Hematopoietic multipotent progenitor cell treated with erythropoietin and hydrocortisone succinate and interleukin-3 and kit ligand, for 15 days (in vitro differentiated cells): Measurements from ENCODE around the gene CALHM6.
A peak's percentile ranks its signal among the peaks of the same experiment; 100 is the strongest.

Experiments
- DNase-seq: peaks from one replicate; pipeline ENCODE4 v3.0.0-alpha.2; 2015; ENCODE audit warnings: low spot score

CALHM6 gene

DNA sequence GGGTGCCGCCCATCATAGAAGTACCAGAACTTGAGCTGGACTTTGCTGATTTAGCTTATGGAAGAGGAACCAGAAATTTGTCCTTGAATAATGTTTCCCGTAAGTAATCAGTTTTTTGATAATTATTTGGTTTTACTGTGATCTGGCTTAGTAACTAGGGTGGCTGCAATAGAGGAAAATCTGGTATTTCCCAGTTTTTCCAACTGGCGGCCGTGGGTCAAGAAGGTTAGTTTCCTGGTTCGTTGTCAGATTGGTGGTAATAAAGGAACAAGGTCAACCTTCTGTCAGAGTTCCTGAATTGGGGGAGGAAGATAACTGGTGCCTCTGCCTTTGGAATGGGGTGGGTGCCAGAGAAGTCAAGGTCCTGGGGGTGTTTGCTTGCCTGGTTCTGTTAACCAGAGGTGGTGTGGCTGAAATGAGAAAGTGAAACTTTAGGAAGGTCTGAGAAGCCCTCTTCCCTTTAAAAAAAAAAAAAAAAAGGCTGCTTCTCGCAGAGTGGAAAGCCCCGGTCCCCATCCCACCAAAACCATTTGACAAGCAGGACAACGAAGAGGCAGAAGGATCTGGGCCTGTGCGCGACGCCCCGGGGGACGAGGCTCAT is at the start of gene CALHM6:
Gene CALHM6 (plus strand): TSS at position 45 of the 601 bp plus-strand sequence. CDS start 555 bp downstream, at position 600.
- DNase-seq, result no peak

DNA sequence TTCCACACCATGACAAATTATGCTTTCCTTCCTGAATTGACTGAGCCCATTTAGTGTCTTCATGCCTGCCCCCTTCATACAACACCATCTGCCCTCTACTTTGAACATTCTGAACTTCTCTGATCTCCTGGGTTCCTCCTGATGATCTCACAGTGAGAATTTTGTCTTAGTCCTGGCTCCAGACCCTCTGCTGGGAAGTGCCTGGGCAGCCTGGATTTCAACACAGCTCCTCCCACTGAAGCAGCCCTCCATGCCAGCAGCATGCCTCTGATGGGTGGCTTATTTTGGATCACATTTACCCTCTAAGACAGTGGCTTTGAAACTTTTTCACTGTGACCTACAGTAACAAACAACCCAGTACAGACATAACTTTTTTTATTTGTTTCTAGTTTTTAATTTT is 48.9 kb upstream of the CALHM6 start:
- no peak for DNase-seq

DNA sequence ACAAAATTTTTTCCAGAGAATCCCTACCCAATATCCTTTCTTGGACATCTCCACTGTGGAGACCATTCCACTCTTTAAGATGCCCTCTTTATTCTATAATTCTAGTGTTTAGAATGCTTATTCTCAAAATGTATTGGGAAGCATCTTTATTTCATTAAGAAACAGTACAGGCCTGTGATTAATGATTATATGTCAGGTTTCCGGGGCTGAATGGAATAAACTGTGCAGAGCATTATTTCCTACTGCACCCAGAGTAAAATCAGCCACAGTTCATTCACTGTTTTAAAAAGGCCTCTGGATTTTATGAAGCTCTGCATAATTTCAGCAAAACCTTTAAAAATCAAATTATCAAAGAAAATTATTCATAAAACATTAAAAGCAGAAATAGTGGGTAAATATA is 47.8 kb upstream of the CALHM6 start:
- no peak for DNase-seq

DNA sequence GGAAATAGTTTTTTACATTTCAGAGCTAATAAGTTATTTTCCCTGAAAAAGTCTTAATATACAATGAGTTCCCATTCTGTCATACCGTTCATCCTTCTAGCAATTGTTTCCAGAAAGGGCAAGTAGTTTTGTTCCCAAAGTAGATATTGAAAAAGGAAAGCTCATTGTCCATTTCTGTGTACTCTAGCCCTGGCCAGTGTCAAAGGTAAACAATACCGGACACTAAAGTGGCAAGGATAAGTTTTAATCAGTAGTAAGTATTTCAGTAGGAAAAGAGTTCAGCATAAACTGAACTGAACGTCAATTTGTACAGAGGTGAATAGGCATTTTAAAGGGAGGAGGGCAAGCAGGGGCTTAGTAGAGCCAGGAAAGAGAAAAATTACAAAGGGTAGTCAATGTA is 43.5 kb upstream of the CALHM6 start:
- DNase-seq, result no peak

DNA sequence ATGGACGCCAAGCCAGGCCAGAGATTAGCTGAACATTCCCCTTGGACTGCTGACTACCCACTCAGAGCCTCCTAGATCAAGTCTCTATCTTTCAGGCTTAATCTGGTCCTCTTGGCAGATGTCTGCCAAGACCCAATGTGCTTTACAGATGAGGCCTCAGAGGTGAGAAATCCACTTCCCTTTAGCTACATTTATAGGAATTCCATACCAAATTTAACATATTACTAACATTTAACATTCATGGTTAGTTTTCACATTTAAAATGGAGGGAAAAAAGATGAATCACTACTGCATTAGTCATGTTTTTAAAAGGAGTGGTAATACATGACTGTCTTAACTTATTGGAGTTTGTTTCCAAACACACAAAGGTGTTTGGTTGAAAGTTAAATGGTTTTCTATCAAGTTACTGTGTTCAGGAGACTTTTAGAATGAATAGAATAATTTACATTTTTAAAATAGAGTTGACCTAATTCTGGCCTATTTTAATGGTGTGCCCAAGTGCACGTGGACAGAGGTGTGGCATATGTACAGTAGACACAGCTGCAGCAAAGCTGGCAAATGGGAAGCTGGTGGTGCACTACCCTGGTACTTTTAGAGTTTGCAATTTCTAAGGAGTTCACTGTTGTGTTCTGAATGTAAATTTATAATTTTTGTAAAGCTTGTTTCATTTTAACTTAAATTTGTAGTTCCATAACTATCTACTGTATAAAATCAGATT is 41.9 kb upstream of the CALHM6 start:
- no peak for DNase-seq

DNA sequence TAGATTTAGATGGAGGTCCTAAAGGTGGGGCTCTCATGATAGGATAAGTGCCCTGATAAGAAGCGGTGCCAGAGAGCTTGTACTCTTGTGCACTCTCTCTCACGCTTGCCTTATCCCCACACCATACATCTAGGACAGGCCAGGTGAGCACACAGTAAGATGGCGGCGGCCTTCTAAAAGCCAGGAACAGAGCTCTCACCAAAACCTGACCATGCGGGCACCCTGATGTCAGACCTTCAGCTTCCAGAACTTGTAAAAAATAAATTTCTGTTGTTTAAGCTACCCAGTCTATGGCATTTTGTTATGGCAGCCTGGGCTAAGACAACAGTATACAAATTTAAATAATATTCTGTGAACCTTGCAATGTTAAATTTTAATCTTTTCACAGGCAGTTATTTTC is 40.8 kb upstream of the CALHM6 start:
- no peak for DNase-seq

DNA sequence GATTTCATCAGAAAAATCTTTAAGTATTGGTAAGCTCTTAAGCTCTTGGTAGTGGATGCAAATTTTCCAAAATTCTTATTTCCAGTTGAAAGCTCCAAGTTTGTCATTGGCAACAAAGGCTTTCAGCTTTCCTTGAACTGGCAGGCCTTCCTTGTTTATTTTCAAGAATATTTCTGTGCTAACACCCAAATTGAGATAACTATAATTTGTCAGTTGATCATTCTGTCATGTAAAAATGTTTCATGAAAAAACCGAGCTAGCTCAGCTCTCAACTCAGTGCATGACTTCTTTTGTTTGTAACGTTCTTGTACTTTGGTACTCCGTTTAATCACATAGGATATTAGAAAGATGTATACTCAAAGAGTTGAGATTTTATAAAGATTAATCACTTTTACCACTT is 38.9 kb upstream of the CALHM6 start:
- no peak for DNase-seq

DNA sequence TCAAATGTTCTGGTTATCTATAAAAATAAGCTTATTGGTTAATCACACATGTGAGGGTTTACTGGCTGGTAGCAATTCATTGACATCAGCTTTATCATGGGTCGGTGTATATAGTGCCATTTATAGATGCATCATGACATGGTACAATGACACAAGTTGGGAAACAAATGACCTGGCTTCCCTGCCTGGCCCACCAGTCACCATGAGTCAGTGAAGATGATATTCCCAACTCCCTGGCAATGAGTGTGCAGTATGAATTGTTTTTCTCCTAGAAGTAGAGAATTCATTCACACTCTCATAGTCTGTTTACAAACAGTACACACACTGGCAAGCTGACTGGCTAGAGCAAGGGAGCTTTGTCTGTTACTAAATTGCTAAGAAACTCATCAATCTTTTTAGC is 37.2 kb upstream of the CALHM6 start:
- no peak for DNase-seq

DNA sequence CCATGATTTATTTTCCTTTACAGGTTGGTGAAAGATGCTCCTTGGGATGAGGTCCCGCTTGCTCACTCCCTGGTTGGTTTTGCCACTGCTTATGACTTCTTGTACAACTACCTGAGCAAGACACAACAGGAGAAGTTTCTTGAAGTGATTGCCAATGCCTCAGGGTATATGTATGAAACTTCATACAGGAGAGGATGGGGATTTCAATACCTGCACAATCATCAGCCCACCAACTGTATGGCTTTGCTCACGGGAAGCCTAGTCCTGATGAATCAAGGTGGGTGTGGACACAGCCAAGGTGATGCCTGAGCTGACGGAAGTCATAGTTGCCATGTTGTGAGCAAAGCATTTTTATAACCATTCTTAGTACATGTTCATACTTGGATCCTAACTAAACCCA is 34.6 kb upstream of the CALHM6 start:
- no peak for DNase-seq

DNA sequence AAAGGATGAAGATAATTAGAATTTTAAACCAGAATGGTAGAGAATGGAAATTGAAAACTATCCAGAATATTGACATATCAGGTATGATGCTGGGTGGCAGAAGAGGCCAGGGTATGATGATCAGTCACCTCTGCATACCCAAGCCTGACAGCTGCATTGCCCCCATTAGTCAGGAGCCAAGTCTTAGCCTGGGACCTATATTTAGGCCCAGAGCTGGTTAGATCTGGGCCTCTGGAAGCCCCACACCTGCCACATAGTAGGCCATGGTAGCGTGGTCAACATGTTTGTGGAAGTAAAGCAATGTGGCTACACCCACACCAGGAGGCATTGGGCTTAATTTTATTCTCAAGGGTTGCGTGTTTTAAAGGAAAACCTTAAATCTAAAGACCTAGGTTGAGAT is 32.1 kb upstream of the CALHM6 start:
- DNase-seq, result no peak

DNA sequence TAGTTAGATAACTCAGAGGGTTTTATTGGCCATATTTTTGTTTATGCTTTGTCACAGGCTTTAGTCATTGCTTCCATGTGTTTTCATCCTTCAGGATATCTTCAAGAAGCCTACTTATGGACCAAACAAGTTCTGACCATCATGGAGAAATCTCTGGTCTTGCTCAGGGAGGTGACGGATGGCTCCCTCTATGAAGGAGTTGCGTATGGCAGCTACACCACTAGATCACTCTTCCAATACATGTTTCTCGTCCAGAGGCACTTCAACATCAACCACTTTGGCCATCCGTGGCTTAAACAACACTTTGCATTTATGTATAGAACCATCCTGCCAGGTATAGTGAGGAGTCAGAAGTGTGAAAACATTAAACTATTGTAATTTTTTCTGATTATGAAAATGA is 30.3 kb upstream of the CALHM6 start:
- DNase-seq, result no peak

DNA sequence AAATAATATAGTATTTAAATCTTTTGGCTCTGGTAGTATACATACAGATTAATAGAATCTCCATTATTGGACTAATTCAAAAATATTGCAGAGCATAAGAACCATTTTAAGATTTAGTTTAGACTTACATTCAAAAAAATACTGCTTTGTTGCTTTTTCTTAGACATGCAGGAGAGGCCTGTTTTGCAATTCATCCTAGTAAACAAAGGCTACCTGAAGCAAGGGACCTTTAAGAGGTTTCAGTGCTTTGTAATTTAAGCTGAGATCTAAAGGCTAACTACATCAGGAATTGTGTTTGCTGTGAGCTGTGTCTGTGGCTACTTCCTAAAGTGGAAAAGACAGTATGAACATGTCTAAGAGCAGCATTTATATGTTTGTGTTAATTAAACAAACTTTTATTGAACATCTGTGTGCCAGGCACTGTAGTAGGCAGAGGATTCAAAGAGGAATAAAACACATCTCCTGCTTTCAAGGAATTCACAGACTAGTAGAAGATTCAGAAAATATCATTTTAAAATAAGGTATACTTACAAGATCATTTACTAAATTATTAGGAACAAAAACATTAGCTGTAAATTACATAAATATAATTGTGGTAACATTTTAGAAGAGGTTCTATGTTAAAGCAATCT is 29.1 kb upstream of the CALHM6 start:
- no peak for DNase-seq

DNA sequence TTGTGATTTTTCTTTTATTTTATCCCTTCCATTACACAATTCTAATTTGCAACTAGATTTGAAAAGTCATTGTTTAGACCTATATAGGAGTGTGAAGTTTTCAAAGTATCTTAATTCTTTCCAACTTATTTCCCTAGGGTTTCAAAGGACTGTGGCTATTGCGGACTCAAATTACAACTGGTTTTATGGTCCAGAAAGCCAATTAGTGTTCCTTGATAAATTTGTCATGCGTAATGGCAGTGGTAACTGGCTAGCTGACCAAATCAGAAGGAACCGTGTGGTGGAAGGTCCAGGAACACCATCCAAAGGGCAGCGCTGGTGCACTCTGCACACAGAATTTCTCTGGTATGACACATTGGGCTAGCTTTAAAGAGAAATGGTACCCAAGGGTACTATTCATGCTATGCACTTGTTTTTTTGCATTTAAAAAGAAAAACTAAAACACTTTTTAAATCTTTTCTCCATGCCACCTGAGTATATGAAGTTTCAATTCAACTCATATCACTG is 27.9 kb upstream of the CALHM6 start:
- no peak for DNase-seq

DNA sequence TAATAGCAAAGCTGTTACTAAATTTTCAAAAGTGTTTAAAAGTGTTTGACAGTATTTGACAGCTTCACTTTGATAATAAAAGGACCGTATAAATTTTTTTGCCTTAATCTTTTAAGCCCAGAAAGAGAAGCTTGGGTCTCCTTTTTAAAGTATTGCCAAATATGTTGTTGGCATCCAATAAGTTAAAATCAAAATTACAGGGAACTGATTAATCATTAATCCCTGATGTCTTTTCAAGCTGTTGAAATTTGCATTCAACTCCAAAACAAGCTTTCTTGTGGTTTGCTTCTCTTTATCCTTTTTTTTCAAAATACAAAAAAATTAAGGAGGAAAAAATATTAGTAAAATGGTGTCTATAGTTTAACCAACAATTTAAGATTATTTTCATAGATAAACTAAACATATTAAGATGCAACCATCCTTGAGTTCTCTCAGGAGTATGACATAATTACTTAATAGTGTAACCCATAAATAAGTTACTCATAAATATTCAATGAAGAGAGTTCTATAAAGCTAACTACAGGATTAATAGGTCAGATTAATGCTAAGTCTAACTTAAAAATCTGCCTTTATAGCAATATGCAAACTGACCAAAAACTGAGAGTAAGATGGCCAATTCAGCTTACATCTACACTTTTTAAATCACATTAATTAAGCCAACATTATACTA is 27.0 kb upstream of the CALHM6 start:
- no peak for DNase-seq

DNA sequence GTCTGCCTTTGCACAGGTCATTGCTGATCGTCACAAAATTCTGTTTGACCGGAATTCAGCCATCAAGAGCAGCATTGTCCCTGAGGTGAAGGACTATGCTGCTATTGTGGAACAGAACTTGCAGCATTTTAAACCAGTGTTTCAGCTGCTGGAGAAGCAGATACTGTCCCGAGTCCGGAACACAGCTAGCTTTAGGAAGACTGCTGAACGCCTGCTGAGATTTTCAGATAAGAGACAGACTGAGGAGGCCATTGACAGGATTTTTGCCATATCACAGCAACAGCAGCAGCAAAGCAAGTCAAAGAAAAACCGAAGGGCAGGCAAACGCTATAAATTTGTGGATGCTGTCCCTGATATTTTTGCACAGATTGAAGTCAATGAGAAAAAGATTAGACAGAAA is 24.6 kb upstream of the CALHM6 start:
- no peak for DNase-seq

DNA sequence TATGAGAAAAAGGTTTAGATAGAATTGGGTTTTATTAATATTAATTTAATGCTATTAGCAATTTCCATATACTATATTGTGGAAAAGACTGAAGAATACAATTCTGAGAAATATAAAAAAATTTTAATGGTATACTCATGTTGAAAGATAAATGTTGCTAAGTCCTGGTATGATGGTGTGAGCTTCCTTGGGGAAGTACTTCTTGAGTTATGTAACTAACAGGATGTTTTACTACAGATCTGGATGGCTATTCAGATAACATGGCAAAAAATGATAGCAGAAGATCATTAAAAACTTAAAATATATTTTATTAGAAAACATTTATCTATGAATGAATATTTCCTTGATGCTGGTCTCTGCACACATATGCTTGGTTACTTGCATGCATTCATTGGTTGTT is 23.5 kb upstream of the CALHM6 start:
- DNase-seq, result no peak

DNA sequence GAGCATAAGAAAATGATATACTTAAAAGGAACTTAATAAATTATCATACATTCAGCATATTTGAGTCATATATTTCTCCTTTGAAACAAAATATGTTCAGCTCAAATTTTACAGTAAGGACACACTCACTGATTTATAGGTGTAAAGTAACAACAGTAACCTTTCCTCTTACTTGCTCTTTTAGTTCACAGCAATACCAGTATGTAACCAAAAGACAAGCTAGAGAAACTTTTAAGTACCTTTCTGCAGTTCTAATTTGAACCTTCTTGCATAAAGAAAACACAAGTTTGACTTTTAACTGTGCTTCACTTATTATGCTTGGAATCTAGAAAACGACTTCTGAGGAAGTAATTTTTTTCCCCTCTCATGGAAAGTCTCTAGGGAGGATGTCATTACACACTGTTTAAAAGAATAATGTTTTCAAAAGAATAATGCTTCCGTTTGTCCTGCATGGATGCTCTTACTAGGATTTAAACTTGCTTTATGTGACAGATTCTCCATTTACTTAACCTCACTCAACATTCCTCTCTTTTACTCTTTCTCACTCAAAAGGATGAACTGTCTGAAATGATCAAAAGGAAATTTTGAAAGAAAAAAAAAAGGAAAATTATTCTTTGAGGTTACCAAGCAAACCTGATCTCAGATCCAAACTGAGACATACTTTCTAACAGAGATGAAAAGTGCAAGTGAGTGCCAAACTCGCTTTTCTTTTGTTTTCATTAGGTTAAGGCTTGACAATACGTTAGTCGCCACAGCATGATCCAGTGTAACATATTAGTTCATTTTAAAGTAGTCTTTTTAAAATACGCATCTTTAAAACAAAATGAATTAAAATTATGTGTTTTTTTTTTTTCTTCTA is 22.4 kb upstream of the CALHM6 start:
- DNase-seq, result no peak

DNA sequence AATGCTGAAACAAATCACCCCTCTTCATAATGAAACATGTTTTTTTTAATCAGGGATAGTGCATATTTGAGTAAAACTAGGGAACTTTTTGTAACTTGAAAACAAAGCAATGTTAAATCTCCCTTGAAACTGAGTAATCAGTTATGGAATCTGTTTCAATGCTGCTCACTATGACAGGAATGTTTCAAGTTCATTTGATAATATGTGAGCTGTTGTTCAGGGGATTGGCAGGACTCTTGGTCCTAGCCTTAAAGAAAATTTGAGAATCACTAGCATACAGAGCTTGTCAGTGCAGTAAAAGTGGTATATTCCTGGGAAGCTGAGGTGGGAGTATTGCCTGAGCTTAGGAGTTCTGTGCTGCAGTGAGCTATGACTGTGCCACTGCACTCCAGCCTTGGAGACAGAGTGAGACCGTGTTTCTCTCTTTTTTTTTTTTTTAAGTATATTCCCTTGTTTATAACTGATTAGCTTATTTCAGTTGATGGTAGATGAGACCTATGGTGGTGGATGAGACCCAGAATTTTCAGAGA is 21.6 kb upstream of the CALHM6 start:
- no peak for DNase-seq

DNA sequence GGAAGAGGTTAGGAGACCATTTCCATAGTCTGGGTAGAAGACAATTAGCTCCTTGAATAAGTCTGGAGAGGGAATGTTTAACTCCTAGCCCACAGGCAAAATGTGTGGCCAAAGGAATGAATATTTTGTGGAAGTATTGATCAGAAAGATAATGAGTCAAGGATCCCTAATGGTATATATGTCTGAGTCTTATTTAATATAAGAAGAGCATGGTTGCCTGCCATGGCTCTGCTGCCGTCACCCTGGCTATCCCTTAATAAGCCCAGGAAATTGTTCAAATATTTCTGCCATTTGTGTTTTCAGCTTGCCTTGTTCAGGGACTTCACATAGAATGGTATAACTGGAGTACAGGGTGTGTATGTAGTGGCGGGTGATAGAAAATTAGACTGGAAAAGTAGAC is 18.1 kb upstream of the CALHM6 start:
- no peak for DNase-seq

DNA sequence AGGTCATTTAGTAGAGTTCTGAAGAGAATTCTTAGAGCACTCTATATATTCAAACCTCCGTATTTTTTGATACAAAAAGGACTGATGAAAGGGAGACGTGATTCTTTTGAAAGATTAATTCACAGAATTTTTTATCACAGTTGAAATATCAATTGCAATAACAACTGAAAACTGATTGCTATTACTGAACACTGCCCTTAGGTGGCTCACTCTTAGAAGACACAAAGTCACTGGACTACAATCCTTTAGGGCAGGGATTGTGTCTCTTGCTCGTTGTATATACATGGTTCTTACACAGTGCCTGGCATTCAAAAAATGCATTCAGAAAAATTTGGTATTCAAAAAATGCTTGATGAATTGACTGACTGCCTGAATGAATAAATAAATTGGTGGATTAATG is 17.1 kb upstream of the CALHM6 start:
- peak; percentile 22 for DNase-seq

DNA sequence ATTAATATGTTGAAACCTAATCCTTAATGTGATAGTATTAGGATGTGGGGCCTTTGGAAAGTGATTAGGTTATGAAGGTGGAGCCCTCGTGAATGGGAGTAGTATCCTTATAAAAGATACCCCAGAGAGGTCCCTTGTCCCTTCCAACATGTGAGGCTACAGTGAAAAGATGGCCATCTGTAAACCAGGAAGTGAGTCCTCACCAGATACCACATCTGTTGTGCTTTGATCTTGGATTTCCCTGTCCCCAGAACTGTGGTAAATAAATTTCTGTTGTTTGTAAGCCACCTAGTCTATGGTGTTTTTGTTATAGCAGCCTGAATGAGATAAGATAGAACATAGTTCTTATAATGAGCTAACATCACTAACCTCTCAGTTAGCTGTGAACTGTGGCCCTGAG is 16.6 kb upstream of the CALHM6 start:
- no peak for DNase-seq

DNA sequence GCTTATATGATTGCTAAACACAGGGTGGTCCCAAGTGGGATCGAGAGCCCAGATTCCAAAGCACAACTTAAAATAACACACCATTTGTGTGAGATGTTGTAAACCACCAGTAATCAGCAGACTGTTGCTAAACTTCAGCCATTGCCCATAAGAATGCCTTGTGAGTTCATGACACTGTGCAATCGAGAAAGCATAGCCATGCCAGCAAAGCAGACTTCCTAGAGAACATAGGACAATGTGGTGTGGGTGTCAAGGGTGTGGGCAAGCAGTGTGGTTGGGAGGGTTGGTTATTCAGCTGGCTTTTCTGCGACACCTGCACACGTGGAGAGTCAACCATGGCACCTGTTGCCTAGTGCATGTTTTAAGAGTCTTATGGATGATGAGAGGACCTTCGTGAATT is 16.1 kb upstream of the CALHM6 start:
- no peak for DNase-seq
